Measurements from ENCODE around the gene STAC3. TPM values are rescaled to one million over a fixed set of nuclear protein-coding genes. Genes with fewer than 3 reads are reported as not detected.

Gene STAC3
- total and polyA plus RNA-seq, 9 donors = 0.66 to 2.9 (median 1.8) TPM

DNA sequence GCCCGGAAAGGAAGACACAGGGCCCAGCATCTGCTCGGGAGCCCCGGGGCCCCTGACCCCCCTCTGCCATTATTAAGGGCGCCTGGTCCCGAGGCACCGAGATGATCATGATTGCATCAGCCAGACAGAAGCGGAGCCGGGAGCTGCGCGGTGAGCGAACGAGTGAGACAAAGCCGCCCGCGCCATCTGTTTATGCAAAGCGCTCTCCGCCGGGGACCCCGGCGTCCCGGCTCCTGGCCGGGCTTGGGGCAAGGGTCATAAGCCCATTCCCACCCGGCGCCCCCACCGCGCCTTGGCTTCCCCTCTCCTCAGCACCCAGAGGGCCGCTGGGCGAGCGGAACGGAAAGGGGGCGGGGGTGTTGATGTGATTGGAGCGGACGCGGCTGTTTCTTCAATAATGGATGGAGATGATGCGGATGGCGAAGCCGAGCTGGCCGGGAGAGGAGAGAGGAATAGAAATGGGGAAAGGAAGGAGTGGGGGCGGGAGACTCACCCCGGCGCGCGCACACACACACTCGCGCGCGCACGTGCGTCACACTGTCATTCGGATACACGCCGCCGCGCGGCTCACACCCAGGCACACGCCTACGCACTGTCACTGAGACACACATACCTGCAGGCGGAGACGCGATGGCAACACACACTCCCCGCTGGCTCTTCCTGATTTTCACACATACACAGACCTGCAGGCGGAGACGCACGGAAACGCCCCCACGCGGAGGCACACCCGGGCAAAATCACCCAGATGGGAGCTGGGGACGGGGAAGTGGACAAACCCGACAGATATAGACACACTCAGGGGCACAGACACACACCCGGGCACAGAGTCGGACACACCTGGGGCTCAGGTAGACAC lies 10.7 kb downstream of the STAC3 start:
- WGBS, 3 donors = 1% methylated on average over 68 to 72 of the region's 72 CpGs
- intact Hi-C loops (cut with DNase I) = no loop called here
- TF ChIP-seq, protein P1, sequence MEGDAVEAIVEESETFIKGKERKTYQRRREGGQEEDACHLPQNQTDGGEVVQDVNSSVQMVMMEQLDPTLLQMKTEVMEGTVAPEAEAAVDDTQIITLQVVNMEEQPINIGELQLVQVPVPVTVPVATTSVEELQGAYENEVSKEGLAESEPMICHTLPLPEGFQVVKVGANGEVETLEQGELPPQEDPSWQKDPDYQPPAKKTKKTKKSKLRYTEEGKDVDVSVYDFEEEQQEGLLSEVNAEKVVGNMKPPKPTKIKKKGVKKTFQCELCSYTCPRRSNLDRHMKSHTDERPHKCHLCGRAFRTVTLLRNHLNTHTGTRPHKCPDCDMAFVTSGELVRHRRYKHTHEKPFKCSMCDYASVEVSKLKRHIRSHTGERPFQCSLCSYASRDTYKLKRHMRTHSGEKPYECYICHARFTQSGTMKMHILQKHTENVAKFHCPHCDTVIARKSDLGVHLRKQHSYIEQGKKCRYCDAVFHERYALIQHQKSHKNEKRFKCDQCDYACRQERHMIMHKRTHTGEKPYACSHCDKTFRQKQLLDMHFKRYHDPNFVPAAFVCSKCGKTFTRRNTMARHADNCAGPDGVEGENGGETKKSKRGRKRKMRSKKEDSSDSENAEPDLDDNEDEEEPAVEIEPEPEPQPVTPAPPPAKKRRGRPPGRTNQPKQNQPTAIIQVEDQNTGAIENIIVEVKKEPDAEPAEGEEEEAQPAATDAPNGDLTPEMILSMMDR (IDR thresholded peaks at IDR 0.05) = peak in 1 of 3 donors; percentile 7
- TF ChIP-seq EP300 (IDR thresholded peaks at IDR 0.05) = no peak
- Histone ChIP-seq H3K27me3 (peaks cover 2% of the 10 kb centered on the region), H3K27ac (no peak overlapping the region), H3K36me3 (no peaks in the 10 kb centered on the region), H3K9me3 (no peaks in the 10 kb centered on the region), H3K4me1 (ENCODE audit: insufficient read depth) (peaks cover 16% of the 10 kb centered on the region), H3K4me3 (peak overlapping the region; percentile 25)
- DNase-seq = peak in 1 of 5 donors; percentile 55

DNA sequence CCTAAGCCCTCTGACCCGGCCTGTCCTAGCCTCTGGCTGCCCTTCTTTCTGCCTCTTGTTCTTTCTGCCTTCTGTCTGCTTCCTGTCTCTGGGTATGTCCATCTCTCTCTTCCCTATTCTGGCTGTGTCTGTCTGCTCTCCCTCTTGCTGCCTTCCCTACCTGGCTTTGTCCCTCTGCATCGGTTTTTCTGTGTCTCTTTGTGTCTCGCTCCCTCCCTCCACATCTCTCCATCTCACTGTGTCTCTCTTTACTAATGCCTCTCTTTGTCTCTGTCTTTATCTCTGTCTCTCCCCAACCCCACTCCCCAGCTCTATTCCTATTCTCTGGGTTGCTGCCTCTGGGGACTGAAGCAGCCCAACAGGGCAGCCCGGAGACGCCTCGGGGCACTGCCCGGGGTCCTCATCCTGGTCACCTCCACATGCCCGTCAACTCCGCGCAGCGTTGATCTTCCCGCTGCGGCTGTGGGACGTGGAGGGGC lies 11.4 kb downstream of the STAC3 start:
- peaks cover 16% of the 10 kb centered on the region for H3K4me1 ChIP-seq (ENCODE audit: insufficient read depth)
- H3K36me3 ChIP-seq = no peaks in the 10 kb centered on the region
- no peaks in the 10 kb centered on the region for H3K9me3 ChIP-seq
- TF ChIP-seq, protein P1 (IDR thresholded peaks at IDR 0.05) = no peak
- no peak for TF ChIP-seq POLR2A (IDR thresholded peaks at IDR 0.05)
- TF ChIP-seq EP300 (IDR thresholded peaks at IDR 0.05) = no peak
- no peak overlapping the region for H3K27ac ChIP-seq
- peak in 1 of 5 donors; percentile 24 for DNase-seq
- WGBS, 3 donors = 1 to 4% (median 3%) methylated on average over 14 of the region's 14 CpGs
- intact Hi-C loops (cut with DNase I) = loop anchor here in 2 of 4 donors (1.0 to 2.0 kb wide), 2 partner anchors 25 to 27 kb away; no protein-coding TSS in a partner anchor
- peak overlapping the region; percentile 26 for H3K4me3 ChIP-seq
- H3K27me3 ChIP-seq = peaks cover 2% of the 10 kb centered on the region

DNA sequence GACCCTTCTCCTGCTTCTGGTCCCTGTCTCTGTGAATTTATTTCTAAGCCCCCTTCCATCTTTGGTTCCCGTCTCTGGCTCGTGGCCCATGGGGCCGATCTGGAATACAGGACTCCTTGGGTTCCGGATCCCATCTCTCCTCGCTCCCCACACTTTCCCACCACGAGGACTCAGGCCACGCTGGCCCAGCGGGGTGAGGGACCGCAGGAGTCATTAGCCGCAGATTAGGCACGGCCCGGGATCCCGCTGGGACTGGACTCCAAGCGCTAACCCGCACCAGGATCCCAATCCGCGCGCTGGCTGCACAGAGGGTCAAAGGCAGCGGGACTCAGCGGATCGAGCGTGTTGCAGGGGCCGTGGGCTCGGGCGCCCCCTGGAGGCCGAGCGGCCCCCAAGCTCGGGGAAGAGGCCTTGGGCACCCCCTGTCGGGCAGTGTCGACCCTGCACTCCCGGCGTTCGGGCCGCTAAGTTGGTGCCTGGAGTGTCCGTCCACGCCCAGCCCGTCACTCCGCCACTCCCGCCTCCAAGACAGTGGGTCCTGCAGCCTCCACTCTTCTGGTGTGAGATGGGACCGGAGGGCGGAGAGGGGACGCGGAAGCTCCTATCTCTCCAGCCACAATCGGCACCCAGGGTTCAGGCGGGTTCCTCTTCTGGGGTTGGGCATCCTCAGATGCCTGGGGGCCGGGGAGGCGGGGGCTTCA lies 12.0 kb downstream of the STAC3 start:
- 2 to 4% (median 2%) methylated on average over 26 to 47 of the region's 47 CpGs for WGBS, 3 donors

More for the DNA sequence above, 12.0 kb downstream of the STAC3 start:
- no peaks in the 10 kb centered on the region for H3K9me3 ChIP-seq
- peak overlapping the region; percentile 26 for H3K4me3 ChIP-seq
- no peak for TF ChIP-seq EP300 (IDR thresholded peaks at IDR 0.05)
- TF ChIP-seq, protein P1 (IDR thresholded peaks at IDR 0.05) = peak; percentile 99 to 100 (median 99)
- no peak for TF ChIP-seq POLR2A (IDR thresholded peaks at IDR 0.05)
- peaks cover 2% of the 10 kb centered on the region for H3K27me3 ChIP-seq
- peak; percentile 75 to 92 (median 86) for DNase-seq
- H3K36me3 ChIP-seq = no peaks in the 10 kb centered on the region
- H3K4me1 ChIP-seq (ENCODE audit: insufficient read depth) = peaks cover 16% of the 10 kb centered on the region
- H3K27ac ChIP-seq = no peak overlapping the region
- intact Hi-C loops (cut with DNase I) = loop anchor here in 2 of 4 donors (1.0 to 2.0 kb wide), 2 partner anchors 25 to 26 kb away; no protein-coding TSS in a partner anchor
